ENCODE results near the gene CERCAM.
A peak's percentile ranks its signal among the peaks of the same experiment; 100 is the strongest.
"Not testable (repeated sequence)": the region's sequence is repeated elsewhere in the genome, so short reads cannot be mapped to it uniquely, and the experiment has no call there.

The CERCAM gene

DNA sequence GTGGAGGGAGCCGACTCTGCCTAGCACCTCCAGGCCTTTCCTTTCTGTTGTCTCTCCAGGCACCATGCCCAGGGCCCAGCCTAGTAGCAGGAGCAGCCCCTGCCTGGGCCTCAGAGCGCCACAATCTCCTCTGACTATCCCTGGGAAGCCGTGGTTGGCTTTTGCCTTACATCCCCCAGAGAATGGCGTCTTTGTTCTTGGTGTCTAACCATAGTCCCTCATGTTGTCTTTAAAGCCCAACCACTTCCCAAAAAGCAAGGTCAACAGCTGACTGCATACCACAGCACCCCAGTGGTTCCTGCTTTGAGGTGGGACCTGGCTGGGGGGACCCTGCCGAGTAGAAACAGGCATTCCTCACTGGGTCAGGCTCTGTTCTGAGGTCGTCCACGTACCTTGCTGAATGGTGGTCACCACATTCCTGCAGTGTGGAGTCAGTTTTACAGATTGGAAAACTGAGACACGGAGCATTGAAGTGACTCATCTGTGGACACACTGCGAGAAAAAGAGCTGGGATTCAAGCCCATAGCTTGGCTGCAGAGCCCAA is 13.7 kb upstream of the CERCAM start:
- no peak overlapping the region for H3K27ac ChIP-seq
- no peak overlapping the region for H3K4me2 ChIP-seq

DNA sequence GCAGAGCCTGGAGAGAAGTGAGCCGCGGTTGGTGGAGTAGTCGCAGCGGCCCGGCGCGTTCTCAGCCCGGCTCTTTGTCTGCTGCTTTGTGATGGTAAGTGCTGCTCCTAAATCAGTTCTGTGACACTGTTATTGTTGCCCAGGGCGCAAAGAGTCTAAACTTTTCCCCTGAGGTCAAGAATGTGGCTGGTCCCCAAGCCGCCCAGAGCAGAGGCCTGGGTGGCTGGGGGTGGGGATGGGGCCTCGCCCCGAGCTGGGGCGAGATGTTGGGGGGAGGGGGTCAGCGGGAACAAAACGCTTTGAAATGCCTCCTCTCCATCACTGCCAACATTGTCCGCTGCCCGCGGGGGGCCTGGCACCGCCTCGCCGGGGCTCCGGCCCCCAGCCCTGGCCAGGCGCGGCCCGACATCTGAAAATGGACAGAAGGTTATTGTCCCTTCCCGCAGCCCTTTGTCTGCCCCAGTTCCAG is 11.7 kb upstream of the CERCAM start:
- peaks cover 31% of the 10 kb centered on the region for H3K4me1 ChIP-seq
- H3K36me3 ChIP-seq: no peaks in the 10 kb centered on the region
- no peaks in the 10 kb centered on the region for H3K27me3 ChIP-seq
- no peak overlapping the region for H3K9ac ChIP-seq
- H3K9me3 ChIP-seq: no peaks in the 10 kb centered on the region
- no peak for TF ChIP-seq Cebpa-rat (IDR thresholded peaks at IDR 0.05)
- no peaks in the 10 kb centered on the region for H4K20me1 ChIP-seq
- H3K27ac ChIP-seq: no peak overlapping the region
- no peak overlapping the region for H3K4me2 ChIP-seq
- no peak overlapping the region for H3K4me3 ChIP-seq

More for the DNA sequence above, 13.7 kb upstream of the CERCAM start:
- no peaks in the 10 kb centered on the region for H3K36me3 ChIP-seq
- no peak for TF ChIP-seq Cebpa-rat (IDR thresholded peaks at IDR 0.05)
- H4K20me1 ChIP-seq: no peaks in the 10 kb centered on the region
- H3K4me3 ChIP-seq: no peak overlapping the region
- no peak overlapping the region for H3K9ac ChIP-seq
- peaks cover 24% of the 10 kb centered on the region for H3K4me1 ChIP-seq
- H3K27me3 ChIP-seq: no peaks in the 10 kb centered on the region
- no peaks in the 10 kb centered on the region for H3K9me3 ChIP-seq

DNA sequence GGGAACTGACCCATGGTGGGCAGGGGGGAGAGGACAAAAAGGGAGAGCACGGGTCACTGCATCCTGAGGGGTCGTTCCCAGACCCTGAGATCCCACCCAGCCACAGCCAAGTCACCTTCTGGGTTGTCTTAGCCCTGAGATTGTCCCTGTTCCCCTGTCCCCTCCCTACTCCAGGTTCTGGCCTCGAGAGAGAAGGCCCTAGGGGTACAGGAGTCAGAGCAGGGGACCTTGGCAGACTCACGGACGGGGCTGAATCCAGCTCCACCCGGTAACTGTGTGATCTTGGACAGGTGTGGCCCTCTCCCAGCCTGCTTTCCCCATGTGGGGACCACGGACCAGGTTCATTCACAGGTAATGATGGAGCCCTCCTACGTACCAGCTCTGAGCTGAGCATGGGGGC is 11.2 kb upstream of the CERCAM start:
- no peak overlapping the region for H3K9ac ChIP-seq
- H3K27me3 ChIP-seq: no peaks in the 10 kb centered on the region
- H3K9me3 ChIP-seq: no peaks in the 10 kb centered on the region
- no peak overlapping the region for H3K27ac ChIP-seq
- no peak overlapping the region for H3K4me3 ChIP-seq
- no peak for TF ChIP-seq Cebpa-rat (IDR thresholded peaks at IDR 0.05)
- H3K4me1 ChIP-seq: peaks cover 31% of the 10 kb centered on the region
- no peak overlapping the region for H3K4me2 ChIP-seq
- no peaks in the 10 kb centered on the region for H4K20me1 ChIP-seq
- no peaks in the 10 kb centered on the region for H3K36me3 ChIP-seq

DNA sequence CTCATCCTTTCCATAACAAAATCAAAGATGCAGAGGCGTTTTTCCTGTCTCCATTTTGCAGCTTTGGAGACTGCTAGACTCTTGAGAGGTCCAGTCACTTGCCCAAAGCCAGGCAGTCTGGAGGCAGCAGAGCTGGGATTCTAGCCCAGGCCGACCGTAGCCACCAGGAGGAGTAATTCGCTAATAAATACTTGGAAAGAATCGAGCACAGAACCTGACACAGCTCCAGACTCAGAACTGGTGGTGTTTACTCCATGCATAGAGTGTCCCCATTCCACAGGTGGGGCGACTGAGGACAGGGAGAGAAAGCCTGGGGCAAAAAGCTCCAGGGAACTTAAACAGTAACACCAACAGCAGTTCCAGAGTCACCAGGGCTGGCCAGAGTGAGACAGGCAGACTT is 10.7 kb upstream of the CERCAM start:
- Histone ChIP-seq H3K27me3 (no peaks in the 10 kb centered on the region), H3K27ac (no peak overlapping the region), H4K20me1 (no peaks in the 10 kb centered on the region), H3K36me3 (no peaks in the 10 kb centered on the region), H3K9ac (no peak overlapping the region), H3K4me1 (peaks cover 31% of the 10 kb centered on the region), H3K4me2 (no peak overlapping the region), H3K9me3 (no peaks in the 10 kb centered on the region), H3K4me3 (no peak overlapping the region)
- no peak for TF ChIP-seq Cebpa-rat (IDR thresholded peaks at IDR 0.05)

DNA sequence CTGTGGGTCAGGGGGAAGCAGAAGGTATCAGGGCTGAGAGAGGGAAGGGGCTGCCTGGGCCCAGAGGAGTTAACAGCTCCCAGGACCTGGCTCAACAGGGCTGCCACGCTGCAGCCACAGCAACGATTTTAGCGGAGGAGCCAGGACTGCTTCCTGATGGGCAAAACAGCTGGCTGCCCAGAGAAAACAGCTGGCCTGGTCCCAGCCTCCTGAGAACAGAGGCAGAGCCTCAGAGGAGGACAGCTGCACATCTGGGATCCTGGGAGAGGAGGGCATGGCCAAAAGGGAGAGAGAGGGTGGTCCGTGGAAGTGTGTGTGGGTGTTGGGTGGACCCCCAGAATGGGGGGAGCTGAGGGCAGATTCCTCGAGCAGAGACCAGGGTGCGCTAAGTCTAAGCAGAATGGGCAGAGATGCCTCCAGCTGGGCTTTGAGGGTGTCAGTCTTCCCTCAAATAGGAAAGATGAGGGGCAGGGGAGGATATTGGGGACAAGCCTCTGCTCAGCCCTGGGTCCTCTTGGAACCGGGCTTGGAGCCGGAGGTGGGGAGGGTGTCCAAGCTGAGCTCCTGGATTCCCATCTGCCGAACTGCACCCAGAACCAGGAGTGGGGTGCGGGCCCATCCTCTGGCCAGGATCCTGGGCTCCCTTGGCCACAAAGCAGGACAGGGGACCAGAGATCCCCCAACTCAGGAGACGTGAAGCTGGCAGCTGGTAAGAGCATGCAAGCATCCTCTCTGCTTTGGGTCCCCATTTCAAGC is 9.1 kb upstream of the CERCAM start:
- no peak overlapping the region for H3K4me3 ChIP-seq
- peaks cover 37% of the 10 kb centered on the region for H3K4me1 ChIP-seq
- H3K9me3 ChIP-seq: no peaks in the 10 kb centered on the region
- peak overlapping the region; percentile 43 for H3K4me2 ChIP-seq
- no peak for TF ChIP-seq Cebpa-rat (IDR thresholded peaks at IDR 0.05)
- H3K36me3 ChIP-seq: no peaks in the 10 kb centered on the region
- H3K27me3 ChIP-seq: no peaks in the 10 kb centered on the region
- no peaks in the 10 kb centered on the region for H4K20me1 ChIP-seq
- H3K27ac ChIP-seq: no peak overlapping the region
- no peak overlapping the region for H3K9ac ChIP-seq

DNA sequence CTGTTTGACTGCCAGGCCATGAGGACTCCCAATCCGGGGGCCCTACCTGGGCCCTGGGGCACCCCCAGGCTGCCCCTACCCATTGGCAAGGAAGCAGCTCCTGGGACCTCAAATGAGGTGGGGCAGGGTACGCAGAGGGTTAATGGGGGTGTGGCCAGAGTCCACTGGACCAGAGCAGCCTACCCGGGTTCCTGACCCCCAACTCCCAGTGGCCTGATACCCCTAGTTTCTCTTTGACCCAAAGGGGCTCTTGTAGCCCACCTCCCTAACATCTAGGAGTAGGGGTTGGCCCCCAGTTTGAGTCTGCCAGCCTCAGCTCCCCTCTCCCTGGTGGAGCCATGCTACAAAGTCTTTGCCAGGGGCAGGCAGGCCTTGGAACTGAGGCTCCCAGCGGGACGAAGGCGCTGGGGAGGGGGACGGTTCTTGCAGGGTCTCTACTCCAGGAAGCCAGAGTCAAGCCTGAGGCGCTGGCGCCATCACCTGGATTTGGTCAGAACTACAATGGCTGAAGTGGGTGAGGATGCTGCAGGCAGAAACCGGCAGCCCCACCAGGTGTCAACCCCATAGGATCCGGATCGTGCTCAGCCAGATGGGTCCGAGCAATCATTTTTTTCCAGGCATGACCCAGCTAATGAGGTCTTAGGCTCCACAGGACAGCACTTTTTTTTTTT is 8.4 kb upstream of the CERCAM start:
- Histone ChIP-seq H3K4me3 (no peak overlapping the region), H3K36me3 (no peaks in the 10 kb centered on the region), H3K9ac (no peak overlapping the region), H3K4me2 (peak overlapping the region; percentile 43), H3K4me1 (peaks cover 38% of the 10 kb centered on the region), H4K20me1 (no peaks in the 10 kb centered on the region), H3K27ac (no peak overlapping the region), H3K9me3 (no peaks in the 10 kb centered on the region), H3K27me3 (no peaks in the 10 kb centered on the region)
- TF ChIP-seq Cebpa-rat (IDR thresholded peaks at IDR 0.05): no peak

DNA sequence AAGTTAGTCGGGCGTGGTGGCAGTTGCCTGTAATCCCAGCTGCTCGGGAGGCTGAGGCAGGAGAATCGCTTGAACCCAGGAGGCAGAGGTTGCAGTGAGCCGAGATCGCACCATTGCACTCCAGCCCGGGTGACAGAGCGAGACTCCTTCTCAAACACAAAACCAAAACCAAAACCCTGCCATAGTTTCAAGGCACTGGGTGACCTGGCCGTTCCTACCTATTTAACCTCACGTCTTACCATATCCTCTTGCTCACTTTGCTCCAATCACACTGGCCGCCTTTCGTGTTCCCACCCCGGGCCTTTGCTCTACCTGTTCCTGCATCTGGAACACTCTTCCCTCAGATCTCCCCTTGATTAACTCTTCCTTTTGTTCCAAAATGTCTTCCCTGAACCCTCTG is 6.9 kb upstream of the CERCAM start:
- H4K20me1 ChIP-seq, H3K27me3 ChIP-seq, H3K4me3 ChIP-seq, H3K27ac ChIP-seq, H3K9ac ChIP-seq, H3K9me3 ChIP-seq, H3K4me2 ChIP-seq, H3K36me3 ChIP-seq: not testable (repeated sequence)
- peaks cover 46% of the 10 kb centered on the region for H3K4me1 ChIP-seq

DNA sequence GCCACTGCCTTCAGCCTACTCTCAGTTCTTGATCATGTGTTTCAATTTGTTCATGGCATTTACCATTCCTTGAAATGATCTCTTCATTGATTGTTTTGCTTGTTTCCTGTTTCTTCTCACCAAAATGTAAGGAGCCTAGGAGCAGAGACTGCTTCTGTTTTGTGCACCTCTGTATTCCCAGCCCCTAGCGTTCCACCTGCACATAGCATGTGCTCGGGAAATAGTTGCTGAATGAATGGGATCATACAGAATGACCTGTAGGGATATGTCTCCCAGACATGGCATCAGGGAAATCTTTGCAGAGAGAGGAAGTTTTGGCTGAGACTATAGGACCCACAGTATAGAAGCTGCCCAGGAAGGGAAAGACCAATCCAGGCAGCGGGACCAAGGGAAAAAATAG is 6.2 kb upstream of the CERCAM start:
- H3K27ac ChIP-seq: no peak overlapping the region
- H3K36me3 ChIP-seq: no peaks in the 10 kb centered on the region
- H3K4me3 ChIP-seq: no peak overlapping the region
- H3K9ac ChIP-seq: no peak overlapping the region
- no peak for TF ChIP-seq Cebpa-rat (IDR thresholded peaks at IDR 0.05)
- peaks cover 53% of the 10 kb centered on the region for H3K4me1 ChIP-seq
- H3K4me2 ChIP-seq: no peak overlapping the region
- no peaks in the 10 kb centered on the region for H3K9me3 ChIP-seq
- no peaks in the 10 kb centered on the region for H4K20me1 ChIP-seq
- peaks cover 8% of the 10 kb centered on the region for H3K27me3 ChIP-seq

DNA sequence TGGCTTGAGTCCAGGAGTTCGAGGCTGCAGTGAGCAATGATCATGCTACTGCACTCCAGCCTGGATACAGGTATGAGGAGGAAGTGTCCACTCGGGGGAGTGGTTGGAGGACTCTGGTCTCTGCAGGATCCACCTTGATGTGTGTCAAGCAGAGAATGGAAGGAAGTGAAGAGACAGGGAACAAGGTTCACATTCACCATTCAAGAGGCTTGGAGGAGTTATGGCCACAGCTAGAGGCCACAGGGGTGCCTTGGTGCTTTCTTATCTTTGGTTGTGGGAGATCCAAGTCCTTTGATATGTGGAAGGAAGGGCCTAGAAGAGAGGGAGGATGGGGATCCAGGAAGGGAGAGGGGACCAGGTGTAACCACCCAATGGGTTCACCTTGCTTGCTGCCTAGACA is 5.4 kb upstream of the CERCAM start:
- H3K27me3 ChIP-seq: peaks cover 15% of the 10 kb centered on the region
- no peak overlapping the region for H3K4me3 ChIP-seq
- H3K4me1 ChIP-seq: peaks cover 61% of the 10 kb centered on the region
- no peak overlapping the region for H3K27ac ChIP-seq
- no peaks in the 10 kb centered on the region for H3K9me3 ChIP-seq
- H3K9ac ChIP-seq: no peak overlapping the region
- H4K20me1 ChIP-seq: no peaks in the 10 kb centered on the region
- no peak for TF ChIP-seq Cebpa-rat (IDR thresholded peaks at IDR 0.05)
- no peaks in the 10 kb centered on the region for H3K36me3 ChIP-seq
- H3K4me2 ChIP-seq: no peak overlapping the region

DNA sequence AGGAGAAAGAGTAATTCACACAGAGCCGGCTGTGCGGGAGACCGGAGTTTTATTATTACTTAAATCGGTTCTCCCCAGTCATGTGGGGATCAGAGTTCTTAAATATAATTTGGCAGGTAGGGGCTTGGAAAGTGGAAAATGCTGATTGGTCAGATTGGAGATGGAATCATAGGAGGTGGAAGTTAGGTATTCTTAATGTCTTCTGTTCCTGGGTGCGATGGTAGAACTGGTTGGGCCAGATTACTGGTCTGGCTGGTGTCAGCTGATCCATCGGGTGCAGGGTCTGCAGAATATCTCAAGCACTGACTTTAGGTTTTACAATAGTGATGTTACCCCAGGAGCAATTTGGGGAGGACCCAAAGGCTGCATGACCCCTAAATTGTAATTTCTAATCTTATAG is 4.6 kb upstream of the CERCAM start:
- H3K4me3 ChIP-seq: no peak overlapping the region
- peaks cover 15% of the 10 kb centered on the region for H3K27me3 ChIP-seq
- no peaks in the 10 kb centered on the region for H3K9me3 ChIP-seq
- peak overlapping the region; percentile 0; the same call in 1 of the 2 replicates for H3K27ac ChIP-seq
- H3K4me1 ChIP-seq: peaks cover 61% of the 10 kb centered on the region
- H3K4me2 ChIP-seq: peak overlapping the region; percentile 54
- H3K9ac ChIP-seq: peak overlapping the region; percentile 11
- H4K20me1 ChIP-seq: no peaks in the 10 kb centered on the region
- no peaks in the 10 kb centered on the region for H3K36me3 ChIP-seq
- TF ChIP-seq Cebpa-rat (IDR thresholded peaks at IDR 0.05): no peak

All from BLaER1 (cell line).